WTC11 (cell line): ENCODE measurements around the gene RBM10. TPM values are rescaled to one million over a fixed set of nuclear protein-coding genes. Genes with fewer than 3 reads are reported as not detected.

Experiments
- ATAC-seq: fragments of 200-7000 bp; cut with Tn5 transposase; 2 replicates; pipeline ENCODE4 v1.10.0; 2021; ENCODE audit warnings: mild to moderate bottlenecking, moderate library complexity
- CTCF ChIA-PET: fragments of 300-600 bp; sonication (Branson Sonifier 250); formaldehyde crosslinking; loops from one replicate; lab custom pipeline; 2021; ENCODE audit warnings: antibody characterized with exemption; lab: Charles Lee
- POLR2A ChIA-PET: fragments of 350-600 bp; sonication (Branson Sonifier 250); formaldehyde crosslinking; loops from one replicate; lab custom pipeline; 2021; ENCODE audit warnings: antibody characterized with exemption; lab: Charles Lee
- DNase-seq: peaks from one replicate; pipeline ENCODE4 v3.0.0; 2021; ENCODE audit warnings: low spot score
- H3K27ac Mint-ChIP-seq: 2 replicates; pipeline ENCODE4 v1.8.0; 2021; ENCODE audit warnings: mixed read lengths
- H3K27me3 Mint-ChIP-seq: 2 replicates; pipeline ENCODE4 v1.8.0; 2021; ENCODE audit warnings: low read depth, mild to moderate bottlenecking, moderate library complexity, mixed read lengths
- H3K36me3 Mint-ChIP-seq: 2 replicates; pipeline ENCODE4 v1.8.0; 2021; ENCODE audit warnings: mixed read lengths
- H3K4me1 Mint-ChIP-seq: 2 replicates; pipeline ENCODE4 v1.8.0; 2022; ENCODE audit warnings: mixed read lengths
- H3K4me3 Mint-ChIP-seq: 2 replicates; pipeline ENCODE4 v1.8.0; 2021; ENCODE audit warnings: mild to moderate bottlenecking, moderate library complexity, mixed read lengths
- H3K9me3 Mint-ChIP-seq: 2 replicates; pipeline ENCODE4 v1.8.0; 2021; ENCODE audit warnings: mixed read lengths
- CREM ChIP-seq: sonication (generic); formaldehyde crosslinking; IDR thresholded peaks from 2 replicates; pipeline ENCODE4 v1.8.1; 2022; ENCODE audit warnings: mild to moderate bottlenecking, missing genetic modification reagents, moderate library complexity
- FOXJ3 ChIP-seq: sonication (generic); formaldehyde crosslinking; IDR thresholded peaks from 2 replicates; pipeline ENCODE4 v1.9.0; 2021; ENCODE audit warnings: missing genetic modification reagents, mild to moderate bottlenecking, borderline replicate concordance
- FOXP1 ChIP-seq: sonication (generic); formaldehyde crosslinking; IDR thresholded peaks from 2 replicates; pipeline ENCODE4 v1.8.0; 2022; ENCODE audit warnings: missing genetic modification reagents, mild to moderate bottlenecking, moderate library complexity, borderline replicate concordance
- GRHL2 ChIP-seq: fragments of 250-450 bp; sonication (Bioruptor Pico); IDR thresholded peaks from 2 replicates; pipeline ENCODE4 v1.8.0; 2022; ENCODE audit warnings: mild to moderate bottlenecking, moderate library complexity; ENCODE audit not compliant: insufficient replicate concordance, severe bottlenecking
- HMGA2 ChIP-seq: fragments of 250-450 bp; sonication (Bioruptor Pico); IDR thresholded peaks from 2 replicates; pipeline ENCODE4 v1.4.0; 2021; ENCODE audit warnings: mild to moderate bottlenecking, moderate library complexity
- JAZF1 ChIP-seq: fragments of 250-450 bp; sonication (Bioruptor Pico); IDR thresholded peaks from 2 replicates; pipeline ENCODE4 v1.9.0; 2021; ENCODE audit warnings: moderate library complexity, mild to moderate bottlenecking, inconsistent platforms
- NFE2L1 ChIP-seq: sonication (generic); formaldehyde crosslinking; IDR thresholded peaks from 2 replicates; pipeline ENCODE4 v1.8.1; 2023; ENCODE audit warnings: missing genetic modification reagents
- NR1H2 ChIP-seq: sonication (generic); formaldehyde crosslinking; IDR thresholded peaks from 2 replicates; pipeline ENCODE4 v1.9.0; 2021; ENCODE audit warnings: mild to moderate bottlenecking, moderate library complexity, missing genetic modification reagents
- OVOL2 ChIP-seq: fragments of 250-450 bp; sonication (Bioruptor Pico); IDR thresholded peaks from 2 replicates; pipeline ENCODE4 v1.9.0; 2021; ENCODE audit warnings: mild to moderate bottlenecking, borderline replicate concordance
- RORB ChIP-seq: fragments of 250-450 bp; sonication (Bioruptor Pico); IDR thresholded peaks from 2 replicates; pipeline ENCODE4 v1.9.0; 2021; ENCODE audit warnings: mild to moderate bottlenecking
- ZNF219 ChIP-seq: sonication (generic); formaldehyde crosslinking; IDR thresholded peaks from 2 replicates; pipeline ENCODE4 v1.8.0; 2023; ENCODE audit warnings: missing genetic modification reagents, mild to moderate bottlenecking, borderline replicate concordance
- total RNA-seq: library from RNA; stranded (reverse); gene quantifications from 3 replicates; pipeline ENCODE4 v1.2.3, GENCODE V29; 2021
- TF ChIP-seq, protein P1 (sequence below): sonication (generic); formaldehyde crosslinking; IDR thresholded peaks from 2 replicates; pipeline ENCODE4 v1.8.1; 2022; ENCODE audit warnings: mild to moderate bottlenecking, missing genetic modification reagents, moderate library complexity, borderline replicate concordance
- TF ChIP-seq, protein P2 (sequence below): sonication (generic); formaldehyde crosslinking; IDR thresholded peaks from 2 replicates; pipeline ENCODE4 v1.8.1; 2023; ENCODE audit warnings: mild to moderate bottlenecking, missing genetic modification reagents
- TF ChIP-seq, protein P3 (sequence below): sonication (generic); formaldehyde crosslinking; IDR thresholded peaks from 2 replicates; pipeline ENCODE4 v1.8.0; 2022; ENCODE audit warnings: missing genetic modification reagents
- TF ChIP-seq, protein P4 (sequence below): sonication (generic); formaldehyde crosslinking; IDR thresholded peaks from 2 replicates; pipeline ENCODE4 v1.8.0; 2022; ENCODE audit warnings: mild to moderate bottlenecking, missing genetic modification reagents
- TF ChIP-seq, protein P5 (sequence below): sonication (generic); formaldehyde crosslinking; conservative IDR thresholded peaks from 2 replicates; pipeline ENCODE4 v1.8.1; 2022; ENCODE audit warnings: mild to moderate bottlenecking, missing genetic modification reagents
- TF ChIP-seq, protein P6 (sequence below): fragments of 250-450 bp; sonication (Bioruptor Pico); IDR thresholded peaks from 2 replicates; pipeline ENCODE4 v1.9.0; 2021; ENCODE audit warnings: moderate library complexity, mild to moderate bottlenecking, inconsistent platforms, borderline replicate concordance
- TF ChIP-seq, protein P7 (sequence below): sonication (generic); formaldehyde crosslinking; IDR thresholded peaks from 2 replicates; pipeline ENCODE4 v1.8.1; 2023; ENCODE audit warnings: mild to moderate bottlenecking, missing genetic modification reagents
- TF ChIP-seq, protein P8 (sequence below): sonication (generic); formaldehyde crosslinking; IDR thresholded peaks from 2 replicates; pipeline ENCODE4 v1.8.0; 2022; ENCODE audit warnings: mild to moderate bottlenecking, missing genetic modification reagents
- TF ChIP-seq, protein P9 (sequence below): sonication (generic); formaldehyde crosslinking; IDR thresholded peaks from 2 replicates; pipeline ENCODE4 v1.8.1; 2023; ENCODE audit warnings: mild to moderate bottlenecking, missing genetic modification reagents, moderate library complexity

RBM10 gene
- total RNA-seq, 1 experiment from 2014 or later: 66.1 TPM

DNA sequence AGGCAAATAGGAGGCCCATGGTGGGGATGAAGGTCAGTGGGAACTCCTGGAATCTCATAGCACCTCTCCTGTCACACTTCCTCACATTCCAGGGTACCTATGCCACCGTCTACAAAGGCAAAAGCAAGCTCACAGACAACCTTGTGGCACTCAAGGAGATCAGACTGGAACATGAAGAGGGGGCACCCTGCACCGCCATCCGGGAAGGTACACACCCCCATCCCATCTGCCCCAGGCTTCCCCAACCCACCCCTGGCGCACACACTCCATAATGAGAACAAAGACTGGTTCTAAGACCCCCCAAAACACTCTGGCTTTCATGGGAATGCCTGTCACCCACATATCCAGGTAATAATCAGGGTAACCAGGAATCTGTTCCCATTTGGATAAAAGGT lies 79.9 kb downstream of the RBM10 start:
- ChIA-PET CTCF (no interaction called here), POLR2A (no interaction called here)
- TF ChIP-seq CREM (CRISPR knock-in tag) (no peak), ZNF219 (CRISPR knock-in tag) (no peak), OVOL2 (no peak), NFE2L1 (CRISPR knock-in tag) (no peak), JAZF1 (no peak), NR1H2 (CRISPR knock-in tag) (no peak), FOXP1 (CRISPR knock-in tag) (no peak), RORB (CRISPR knock-in tag) (no peak), HMGA2 (CRISPR knock-in tag) (no peak), GRHL2 (CRISPR knock-in tag) (no peak), FOXJ3 (CRISPR knock-in tag) (no peak)
- TF ChIP-seq, protein P1, sequence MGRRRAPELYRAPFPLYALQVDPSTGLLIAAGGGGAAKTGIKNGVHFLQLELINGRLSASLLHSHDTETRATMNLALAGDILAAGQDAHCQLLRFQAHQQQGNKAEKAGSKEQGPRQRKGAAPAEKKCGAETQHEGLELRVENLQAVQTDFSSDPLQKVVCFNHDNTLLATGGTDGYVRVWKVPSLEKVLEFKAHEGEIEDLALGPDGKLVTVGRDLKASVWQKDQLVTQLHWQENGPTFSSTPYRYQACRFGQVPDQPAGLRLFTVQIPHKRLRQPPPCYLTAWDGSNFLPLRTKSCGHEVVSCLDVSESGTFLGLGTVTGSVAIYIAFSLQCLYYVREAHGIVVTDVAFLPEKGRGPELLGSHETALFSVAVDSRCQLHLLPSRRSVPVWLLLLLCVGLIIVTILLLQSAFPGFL (CRISPR knock-in tag): no peak
- TF ChIP-seq, protein P2, sequence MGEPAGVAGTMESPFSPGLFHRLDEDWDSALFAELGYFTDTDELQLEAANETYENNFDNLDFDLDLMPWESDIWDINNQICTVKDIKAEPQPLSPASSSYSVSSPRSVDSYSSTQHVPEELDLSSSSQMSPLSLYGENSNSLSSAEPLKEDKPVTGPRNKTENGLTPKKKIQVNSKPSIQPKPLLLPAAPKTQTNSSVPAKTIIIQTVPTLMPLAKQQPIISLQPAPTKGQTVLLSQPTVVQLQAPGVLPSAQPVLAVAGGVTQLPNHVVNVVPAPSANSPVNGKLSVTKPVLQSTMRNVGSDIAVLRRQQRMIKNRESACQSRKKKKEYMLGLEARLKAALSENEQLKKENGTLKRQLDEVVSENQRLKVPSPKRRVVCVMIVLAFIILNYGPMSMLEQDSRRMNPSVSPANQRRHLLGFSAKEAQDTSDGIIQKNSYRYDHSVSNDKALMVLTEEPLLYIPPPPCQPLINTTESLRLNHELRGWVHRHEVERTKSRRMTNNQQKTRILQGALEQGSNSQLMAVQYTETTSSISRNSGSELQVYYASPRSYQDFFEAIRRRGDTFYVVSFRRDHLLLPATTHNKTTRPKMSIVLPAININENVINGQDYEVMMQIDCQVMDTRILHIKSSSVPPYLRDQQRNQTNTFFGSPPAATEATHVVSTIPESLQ (CRISPR knock-in tag): no peak
- TF ChIP-seq, protein P3, sequence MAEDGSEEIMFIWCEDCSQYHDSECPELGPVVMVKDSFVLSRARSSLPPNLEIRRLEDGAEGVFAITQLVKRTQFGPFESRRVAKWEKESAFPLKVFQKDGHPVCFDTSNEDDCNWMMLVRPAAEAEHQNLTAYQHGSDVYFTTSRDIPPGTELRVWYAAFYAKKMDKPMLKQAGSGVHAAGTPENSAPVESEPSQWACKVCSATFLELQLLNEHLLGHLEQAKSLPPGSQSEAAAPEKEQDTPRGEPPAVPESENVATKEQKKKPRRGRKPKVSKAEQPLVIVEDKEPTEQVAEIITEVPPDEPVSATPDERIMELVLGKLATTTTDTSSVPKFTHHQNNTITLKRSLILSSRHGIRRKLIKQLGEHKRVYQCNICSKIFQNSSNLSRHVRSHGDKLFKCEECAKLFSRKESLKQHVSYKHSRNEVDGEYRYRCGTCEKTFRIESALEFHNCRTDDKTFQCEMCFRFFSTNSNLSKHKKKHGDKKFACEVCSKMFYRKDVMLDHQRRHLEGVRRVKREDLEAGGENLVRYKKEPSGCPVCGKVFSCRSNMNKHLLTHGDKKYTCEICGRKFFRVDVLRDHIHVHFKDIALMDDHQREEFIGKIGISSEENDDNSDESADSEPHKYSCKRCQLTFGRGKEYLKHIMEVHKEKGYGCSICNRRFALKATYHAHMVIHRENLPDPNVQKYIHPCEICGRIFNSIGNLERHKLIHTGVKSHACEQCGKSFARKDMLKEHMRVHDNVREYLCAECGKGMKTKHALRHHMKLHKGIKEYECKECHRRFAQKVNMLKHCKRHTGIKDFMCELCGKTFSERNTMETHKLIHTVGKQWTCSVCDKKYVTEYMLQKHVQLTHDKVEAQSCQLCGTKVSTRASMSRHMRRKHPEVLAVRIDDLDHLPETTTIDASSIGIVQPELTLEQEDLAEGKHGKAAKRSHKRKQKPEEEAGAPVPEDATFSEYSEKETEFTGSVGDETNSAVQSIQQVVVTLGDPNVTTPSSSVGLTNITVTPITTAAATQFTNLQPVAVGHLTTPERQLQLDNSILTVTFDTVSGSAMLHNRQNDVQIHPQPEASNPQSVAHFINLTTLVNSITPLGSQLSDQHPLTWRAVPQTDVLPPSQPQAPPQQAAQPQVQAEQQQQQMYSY (CRISPR knock-in tag): no peak
- TF ChIP-seq, protein P4, sequence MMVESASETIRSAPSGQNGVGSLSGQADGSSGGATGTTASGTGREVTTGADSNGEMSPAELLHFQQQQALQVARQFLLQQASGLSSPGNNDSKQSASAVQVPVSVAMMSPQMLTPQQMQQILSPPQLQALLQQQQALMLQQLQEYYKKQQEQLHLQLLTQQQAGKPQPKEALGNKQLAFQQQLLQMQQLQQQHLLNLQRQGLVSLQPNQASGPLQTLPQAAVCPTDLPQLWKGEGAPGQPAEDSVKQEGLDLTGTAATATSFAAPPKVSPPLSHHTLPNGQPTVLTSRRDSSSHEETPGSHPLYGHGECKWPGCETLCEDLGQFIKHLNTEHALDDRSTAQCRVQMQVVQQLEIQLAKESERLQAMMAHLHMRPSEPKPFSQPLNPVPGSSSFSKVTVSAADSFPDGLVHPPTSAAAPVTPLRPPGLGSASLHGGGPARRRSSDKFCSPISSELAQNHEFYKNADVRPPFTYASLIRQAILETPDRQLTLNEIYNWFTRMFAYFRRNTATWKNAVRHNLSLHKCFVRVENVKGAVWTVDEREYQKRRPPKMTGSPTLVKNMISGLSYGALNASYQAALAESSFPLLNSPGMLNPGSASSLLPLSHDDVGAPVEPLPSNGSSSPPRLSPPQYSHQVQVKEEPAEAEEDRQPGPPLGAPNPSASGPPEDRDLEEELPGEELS (CRISPR knock-in tag): no peak
- TF ChIP-seq, protein P5, sequence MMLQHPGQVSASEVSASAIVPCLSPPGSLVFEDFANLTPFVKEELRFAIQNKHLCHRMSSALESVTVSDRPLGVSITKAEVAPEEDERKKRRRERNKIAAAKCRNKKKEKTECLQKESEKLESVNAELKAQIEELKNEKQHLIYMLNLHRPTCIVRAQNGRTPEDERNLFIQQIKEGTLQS (CRISPR knock-in tag): no peak
- TF ChIP-seq, protein P6, sequence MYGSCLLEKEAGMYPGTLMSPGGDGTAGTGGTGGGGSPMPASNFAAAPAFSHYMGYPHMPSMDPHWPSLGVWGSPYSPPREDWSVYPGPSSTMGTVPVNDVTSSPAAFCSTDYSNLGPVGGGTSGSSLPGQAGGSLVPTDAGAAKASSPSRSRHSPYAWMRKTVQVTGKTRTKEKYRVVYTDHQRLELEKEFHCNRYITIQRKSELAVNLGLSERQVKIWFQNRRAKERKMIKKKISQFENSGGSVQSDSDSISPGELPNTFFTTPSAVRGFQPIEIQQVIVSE: no peak
- TF ChIP-seq, protein P7, sequence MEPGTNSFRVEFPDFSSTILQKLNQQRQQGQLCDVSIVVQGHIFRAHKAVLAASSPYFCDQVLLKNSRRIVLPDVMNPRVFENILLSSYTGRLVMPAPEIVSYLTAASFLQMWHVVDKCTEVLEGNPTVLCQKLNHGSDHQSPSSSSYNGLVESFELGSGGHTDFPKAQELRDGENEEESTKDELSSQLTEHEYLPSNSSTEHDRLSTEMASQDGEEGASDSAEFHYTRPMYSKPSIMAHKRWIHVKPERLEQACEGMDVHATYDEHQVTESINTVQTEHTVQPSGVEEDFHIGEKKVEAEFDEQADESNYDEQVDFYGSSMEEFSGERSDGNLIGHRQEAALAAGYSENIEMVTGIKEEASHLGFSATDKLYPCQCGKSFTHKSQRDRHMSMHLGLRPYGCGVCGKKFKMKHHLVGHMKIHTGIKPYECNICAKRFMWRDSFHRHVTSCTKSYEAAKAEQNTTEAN (CRISPR knock-in tag): no peak
- TF ChIP-seq, protein P8, sequence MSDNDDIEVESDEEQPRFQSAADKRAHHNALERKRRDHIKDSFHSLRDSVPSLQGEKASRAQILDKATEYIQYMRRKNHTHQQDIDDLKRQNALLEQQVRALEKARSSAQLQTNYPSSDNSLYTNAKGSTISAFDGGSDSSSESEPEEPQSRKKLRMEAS (CRISPR knock-in tag): no peak
- TF ChIP-seq, protein P9, sequence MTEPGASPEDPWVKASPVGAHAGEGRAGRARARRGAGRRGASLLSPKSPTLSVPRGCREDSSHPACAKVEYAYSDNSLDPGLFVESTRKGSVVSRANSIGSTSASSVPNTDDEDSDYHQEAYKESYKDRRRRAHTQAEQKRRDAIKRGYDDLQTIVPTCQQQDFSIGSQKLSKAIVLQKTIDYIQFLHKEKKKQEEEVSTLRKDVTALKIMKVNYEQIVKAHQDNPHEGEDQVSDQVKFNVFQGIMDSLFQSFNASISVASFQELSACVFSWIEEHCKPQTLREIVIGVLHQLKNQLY (CRISPR knock-in tag): no peak
- Mint-ChIP-seq H3K27ac (no peak overlapping the region), H3K36me3 (peaks cover 51% of the 10 kb centered on the region), H3K4me3 (no peak overlapping the region), H3K9me3 (no peaks in the 10 kb centered on the region), H3K27me3 (no peaks in the 10 kb centered on the region), H3K4me1 (peaks cover 11% of the 10 kb centered on the region)
- ATAC-seq (no peak), DNase-seq (no peak)
